Thyroid gland (tissue), 4 donors: ENCODE results near the gene EFCAB12.

Source experiments
- CTCF ChIP-seq, 6 experiments: fragments of 200-600 bp in 3 of 6; fragments of 450-650 bp in 3 of 6; sonication (generic) in 3 of 6; IDR thresholded peaks; one replicate each; pipeline ENCODE4 v1.5.1; 2016 to 2019; ENCODE audit warnings: antibody characterized with exemption in 6 of 6, mild to moderate bottlenecking in 2 of 6, inconsistent platforms in 1 of 6, moderate library complexity in 1 of 6
- POLR2A ChIP-seq, 2 donors: fragments of 450-650 bp; IDR thresholded peaks; one replicate each; pipeline ENCODE4 v1.6.1; 2017; ENCODE audit warnings: antibody characterized with exemption in 2 of 2, mild to moderate bottlenecking in 2 of 2, moderate library complexity in 1 of 2

DNA sequence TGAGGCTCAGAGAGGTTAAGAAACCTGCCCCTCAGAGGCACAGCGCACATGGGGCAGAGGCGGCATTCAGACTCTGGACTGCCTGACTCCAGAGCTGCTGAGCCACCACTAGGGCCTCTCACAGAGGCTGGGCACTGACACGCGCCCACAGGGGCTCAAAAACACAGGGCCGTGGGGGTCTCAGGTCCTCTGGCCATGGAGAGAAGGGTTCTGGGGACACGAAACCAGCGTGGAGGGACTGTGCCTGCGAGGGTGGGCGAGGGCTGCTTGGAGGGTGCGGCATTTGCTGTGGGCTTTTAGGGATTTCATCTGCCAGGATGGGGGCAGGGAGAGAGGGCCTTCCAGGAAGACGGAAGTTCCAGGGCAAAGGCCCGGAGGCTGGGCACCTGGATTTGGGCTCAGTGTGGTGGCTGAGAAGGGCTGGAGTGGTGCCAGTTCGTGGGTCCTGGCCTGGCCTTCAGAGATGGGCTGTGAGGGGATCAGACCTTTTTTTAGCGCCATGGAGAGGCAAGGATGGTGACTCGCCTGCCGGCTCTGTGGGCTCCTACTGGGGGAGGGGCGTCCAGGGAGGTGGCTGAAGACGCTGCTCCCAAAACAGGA lies 69.6 kb downstream of the EFCAB12 start:
- no peak for TF ChIP-seq POLR2A (IDR thresholded peaks at IDR 0.05)
- TF ChIP-seq CTCF (IDR thresholded peaks at IDR 0.05), result no peak
